ENCODE data around the gene CHORDC1. TPM values are rescaled to one million over a fixed set of nuclear protein-coding genes. Genes with fewer than 3 reads are reported as not detected.

Gene CHORDC1
- total and polyA plus RNA-seq, 2 of the 13 experiments (the other 11 are each of a cell fraction or from before 2014, with no cell fraction given) = 19.1 to 73.5 TPM

- no peak for DNase-seq (ENCODE audit: low spot score)
- no peak overlapping the region for H3K4me2 ChIP-seq (ENCODE audit: low read depth, low read length)
- no peaks in the 10 kb centered on the region for H4K20me1 ChIP-seq (ENCODE audit: insufficient read depth, low read length)
- no peaks in the 10 kb centered on the region for H3K79me2 ChIP-seq (ENCODE audit: insufficient read depth, low read length)
- H3K9me3 ChIP-seq (ENCODE audit: low read length) = no peaks in the 10 kb centered on the region
- H3K4me1 ChIP-seq (ENCODE audit: insufficient read depth, low read length) = no peaks in the 10 kb centered on the region
- in situ Hi-C loops (cut with HindIII; ENCODE audit: extremely low pct_ligation_motif_present, low pct_unique_long_range_greater_than_20kb) (no loop called here), intact Hi-C loops (cut with micrococcal nuclease; ENCODE audit: unreplicated experiment) (no loop called here)
- ATAC-seq = no peak
- POLR2A ChIA-PET = no interaction called here
- no peaks in the 10 kb centered on the region for H3K27me3 ChIP-seq (ENCODE audit: control insufficient read depth in 1 of 2, insufficient read depth in 2 of 2, low read length in 2 of 2)
- 70% methylated on average over 2 of the region's 2 CpGs for WGBS (ENCODE audit: low lambda C conversion rate)
- H2AFZ ChIP-seq (ENCODE audit: low read length) = no peak overlapping the region
- no peak for FAIRE-seq
- no peaks in the 10 kb centered on the region; a peak in 1 of 5 replicates for H3K36me3 ChIP-seq (replicated peaks in 1 of 2; ENCODE audit: control insufficient read depth in 1 of 2, insufficient read depth in 2 of 2, low read length in 2 of 2)
- H3K27ac ChIP-seq (ENCODE audit: extremely low read length, insufficient read depth, low read length) = no peak overlapping the region
- no peak overlapping the region for H3K4me3 ChIP-seq (replicated peaks in 1 of 3; ENCODE audit: insufficient read depth in 1 of 3, low read depth in 2 of 3, low read length in 3 of 3)
- H3K9ac ChIP-seq (ENCODE audit: insufficient read depth, low read depth, low read length) = no peak overlapping the region
- no TSS peak for BruUV-seq (replicated peaks)
- CTCF ChIA-PET (ENCODE audit: low intra/inter-chr PET ratio, low total read pairs) = no interaction called here
- TF ChIP-seq MNT (IDR thresholded peaks at IDR 0.05) = no peak
- no peak for TF ChIP-seq ZBTB26 (CRISPR knock-in tag; IDR thresholded peaks at IDR 0.05; ENCODE audit: borderline replicate concordance)
- no peak for TF ChIP-seq ZNF251 (CRISPR knock-in tag; IDR thresholded peaks at IDR 0.05)
- TF ChIP-seq HNF4G (IDR thresholded peaks at IDR 0.05; ENCODE audit: borderline replicate concordance, low read depth, low read length) = no peak
- TF ChIP-seq HNF4G (CRISPR knock-in tag; IDR thresholded peaks at IDR 0.05; ENCODE audit: borderline replicate concordance, low read depth) = no peak
- TF ChIP-seq ZNF430 (CRISPR knock-in tag; IDR thresholded peaks at IDR 0.05) = no peak
- TF ChIP-seq CEBPB (IDR thresholded peaks at IDR 0.05; ENCODE audit: borderline replicate concordance, low read depth, low read length) = no peak
- no peak for TF ChIP-seq ZNF331 (CRISPR knock-in tag; IDR thresholded peaks at IDR 0.05)
- no peak for TF ChIP-seq ZNF784 (CRISPR knock-in tag; IDR thresholded peaks at IDR 0.05; ENCODE audit: borderline replicate concordance)
- no peak for TF ChIP-seq AHDC1 (CRISPR knock-in tag; IDR thresholded peaks at IDR 0.05; ENCODE audit: borderline replicate concordance)
- no peak for TF ChIP-seq HOXA3 (CRISPR knock-in tag; IDR thresholded peaks at IDR 0.05)
- no peak for TF ChIP-seq ZNF121 (CRISPR knock-in tag; IDR thresholded peaks at IDR 0.05)
- no peak for TF ChIP-seq ZNF274 (CRISPR knock-in tag; IDR thresholded peaks at IDR 0.05)
- TF ChIP-seq NFYB (CRISPR knock-in tag; IDR thresholded peaks at IDR 0.05) = no peak
- no peak for TF ChIP-seq THRA (CRISPR knock-in tag; IDR thresholded peaks at IDR 0.05; ENCODE audit: borderline replicate concordance)
- TF ChIP-seq ZNF230 (CRISPR knock-in tag; IDR thresholded peaks at IDR 0.05) = no peak
These were observed 44.1 kb downstream of the CHORDC1 start for GRCh38 chr11:90178751-90179150.
